Right atrium auricular region (tissue), 2 donors: ENCODE measurements around the gene MPV17L. TPM values are rescaled to one million over a fixed set of nuclear protein-coding genes. Genes with fewer than 3 reads are reported as not detected.
"Not testable (repeated sequence)": the region's sequence is repeated elsewhere in the genome, so short reads cannot be mapped to it uniquely, and the experiment has no call there.

ENCODE experiments used
- DNase-seq: peaks from one replicate; pipeline ENCODE4 v3.0.0-alpha.2; 2019; ENCODE audit warnings: low spot score
- H3K27ac ChIP-seq, 2 donors: fragments of 200-600 bp; sonication (generic); 1 replicate in 1 of 2; 2 replicates in 1 of 2; pipeline ENCODE4 v1.5.1; 2016 to 2019
- H3K27me3 ChIP-seq, 2 donors: fragments of 200-600 bp; sonication (generic); one replicate each; pipeline versions ENCODE4 v1.5.1 to v1.6.0; 2017 to 2019
- H3K36me3 ChIP-seq: fragments of 200-600 bp; sonication (generic); one replicate; pipeline ENCODE4 v1.5.1; 2016
- H3K4me1 ChIP-seq, 2 donors: fragments of 200-600 bp; sonication (generic); one replicate each; pipeline versions ENCODE4 v1.5.1 to v1.6.0; 2017 to 2019
- H3K4me3 ChIP-seq, 2 donors: fragments of 200-600 bp; sonication (generic); 1 replicate in 1 of 2; 2 replicates in 1 of 2; pipeline ENCODE4 v1.5.1; 2017 to 2019; ENCODE audit warnings: mild to moderate bottlenecking in 1 of 2, moderate library complexity in 1 of 2
- H3K9me3 ChIP-seq, 2 donors: fragments of 200-600 bp; sonication (generic); one replicate each; pipeline ENCODE4 v1.5.1; 2019
- CTCF ChIP-seq, 2 donors: fragments of 200-600 bp; sonication (generic); IDR thresholded peaks; one replicate each; pipeline ENCODE4 v1.5.1; 2019; ENCODE audit warnings: antibody characterized with exemption in 2 of 2
- total RNA-seq, 2 donors: library from RNA; depleted of rRNA; stranded (reverse); fragments of >200 nt; gene quantifications; one replicate each; pipeline ENCODE4 v1.1.0, GENCODE V29; 2016

MPV17L gene
- total RNA-seq, 2 donors from 2014 or later: 7.2 to 10.8 TPM

GRCh38 chr16:15434425-15435215, 39.1 kb downstream of the MPV17L start, which contains the start of gene BMERB1:
Gene BMERB1 (plus strand): TSS chr16:15434588. CDS start chr16:15434654, 66 bp downstream.
- peak within 1 kb of the TSS; percentile 82 to 84 for H3K27ac ChIP-seq
- peaks cover 0 to 17% of the 10 kb centered on the region in 2 donors for H3K4me1 ChIP-seq
- H3K9me3 ChIP-seq: no peaks in the 10 kb centered on the region
- H3K27me3 ChIP-seq: no peaks in the 10 kb centered on the region
- peak within 1 kb of the TSS; percentile 75 to 81 for H3K4me3 ChIP-seq
- TF ChIP-seq CTCF (IDR thresholded peaks at IDR 0.05): no peak
- no peaks in the 10 kb centered on the region for H3K36me3 ChIP-seq
- DNase-seq: peak; percentile 67

DNA sequence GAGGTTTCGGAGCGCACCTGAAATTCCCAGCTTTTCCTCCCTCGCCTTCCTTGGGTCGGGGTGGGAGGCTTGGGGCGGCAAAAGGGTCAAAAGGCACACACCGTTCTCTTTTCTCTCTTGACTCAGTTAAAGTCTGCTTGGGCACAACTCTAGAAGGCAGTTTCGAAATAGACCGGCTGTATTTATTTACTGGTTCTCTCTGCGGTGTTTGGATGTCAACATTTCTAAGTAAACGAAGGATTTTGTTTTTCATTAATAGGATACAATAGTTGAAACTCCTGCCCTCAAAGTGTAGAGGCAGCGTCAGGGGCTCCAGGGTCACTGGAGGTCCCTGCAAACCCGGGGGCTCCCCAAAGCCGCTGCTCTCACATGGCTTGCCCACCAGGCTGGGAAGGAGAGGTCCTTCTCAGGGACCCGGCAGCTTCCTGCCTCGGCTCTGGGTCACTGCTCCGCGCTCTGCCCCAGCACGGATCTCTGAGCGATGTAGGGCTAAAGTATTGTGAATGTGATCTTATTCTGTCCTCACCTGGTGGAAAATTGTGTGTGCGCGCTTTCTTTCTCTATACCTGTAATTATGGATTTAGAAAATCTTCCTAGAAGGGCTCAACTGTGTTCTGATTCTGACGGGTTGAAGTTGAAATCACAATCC, 39.8 kb downstream of the MPV17L start:
- no peak for DNase-seq
- Histone ChIP-seq H3K36me3 (no peaks in the 10 kb centered on the region), H3K27ac (peak overlapping the region; percentile 82 to 84), H3K27me3 (no peaks in the 10 kb centered on the region), H3K4me1 (peaks cover 0 to 19% of the 10 kb centered on the region in 2 donors), H3K4me3 (peak overlapping the region; percentile 75 to 81), H3K9me3 (no peaks in the 10 kb centered on the region)
- no peak for TF ChIP-seq CTCF (IDR thresholded peaks at IDR 0.05)

GRCh38 chr16:15439102-15439501, 43.5 kb downstream of the MPV17L start:
- no peak overlapping the region for H3K4me3 ChIP-seq
- H3K27me3 ChIP-seq: no peaks in the 10 kb centered on the region
- no peak for TF ChIP-seq CTCF (IDR thresholded peaks at IDR 0.05)
- peaks cover 0 to 21% of the 10 kb centered on the region in 2 donors for H3K4me1 ChIP-seq
- H3K36me3 ChIP-seq: no peaks in the 10 kb centered on the region
- DNase-seq: no peak
- H3K9me3 ChIP-seq: no peaks in the 10 kb centered on the region
- peak overlapping the region in 1 of 2 donors; percentile 48 for H3K27ac ChIP-seq

DNA sequence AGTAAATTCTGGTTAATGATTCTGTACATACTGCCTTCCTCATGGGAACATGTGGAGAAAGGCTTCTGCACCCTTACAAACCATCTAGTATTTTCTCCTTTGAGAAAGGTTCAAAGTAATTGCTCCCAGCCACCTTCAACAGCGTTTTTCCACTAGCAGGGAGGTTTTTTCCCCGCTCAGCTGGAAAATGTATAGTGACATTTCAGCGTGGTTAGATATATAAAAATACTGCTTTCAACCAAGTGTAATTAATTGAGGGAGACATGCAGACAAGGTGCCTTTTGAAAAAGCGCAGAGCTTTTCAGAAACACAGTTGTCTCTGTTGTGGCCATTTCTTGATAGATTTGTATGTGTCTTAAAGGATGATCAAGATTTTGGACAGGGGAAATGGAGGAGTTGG, 44.0 kb downstream of the MPV17L start:
- no peak for DNase-seq
- peaks cover 0 to 20% of the 10 kb centered on the region in 2 donors for H3K4me1 ChIP-seq
- H3K9me3 ChIP-seq: no peaks in the 10 kb centered on the region
- H3K4me3 ChIP-seq: no peak overlapping the region
- H3K27me3 ChIP-seq: no peaks in the 10 kb centered on the region
- H3K36me3 ChIP-seq: no peaks in the 10 kb centered on the region
- H3K27ac ChIP-seq: peak overlapping the region; percentile 48 to 69
- TF ChIP-seq CTCF (IDR thresholded peaks at IDR 0.05): no peak

GRCh38 chr16:15440852-15441251, 45.3 kb downstream of the MPV17L start:
- no peak for TF ChIP-seq CTCF (IDR thresholded peaks at IDR 0.05)
- no peak for DNase-seq
- no peaks in the 10 kb centered on the region for H3K9me3 ChIP-seq
- no peaks in the 10 kb centered on the region for H3K27me3 ChIP-seq
- no peak overlapping the region for H3K4me3 ChIP-seq
- peak overlapping the region; percentile 48 to 69 for H3K27ac ChIP-seq
- H3K36me3 ChIP-seq: no peaks in the 10 kb centered on the region
- peaks cover 0 to 8% of the 10 kb centered on the region in 2 donors for H3K4me1 ChIP-seq

DNA sequence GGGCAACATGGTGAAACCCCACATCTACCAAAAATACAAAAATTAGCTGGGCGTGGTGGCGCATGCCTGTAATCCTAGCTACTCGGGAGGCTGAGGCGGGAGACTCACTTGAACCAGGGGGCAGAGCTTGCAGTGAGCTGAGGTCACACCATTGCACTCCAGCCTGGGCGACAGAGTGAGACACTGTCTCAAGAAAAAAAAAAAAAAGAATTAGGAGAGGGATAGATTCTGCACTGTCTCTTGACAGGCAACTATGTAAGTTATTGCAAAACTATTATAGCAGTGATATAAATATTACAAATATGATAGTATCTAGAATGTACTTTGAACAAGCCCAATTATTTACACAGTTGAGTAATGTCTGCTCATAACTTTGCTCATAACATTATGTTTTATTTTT, 46.6 kb downstream of the MPV17L start:
- H3K4me1 ChIP-seq, H3K27me3 ChIP-seq, H3K36me3 ChIP-seq, H3K9me3 ChIP-seq, H3K4me3 ChIP-seq, H3K27ac ChIP-seq, DNase-seq: not testable (repeated sequence)
